ENCODE measurements around the gene MFSD12. TPM values are rescaled to one million over a fixed set of nuclear protein-coding genes. Genes with fewer than 3 reads are reported as not detected.
A peak's percentile ranks its signal among the peaks of the same experiment; 100 is the strongest.

Gene MFSD12
- total and polyA plus RNA-seq, 2 experiments from 2014 or later, result 23.0 to 67.9 TPM

DNA sequence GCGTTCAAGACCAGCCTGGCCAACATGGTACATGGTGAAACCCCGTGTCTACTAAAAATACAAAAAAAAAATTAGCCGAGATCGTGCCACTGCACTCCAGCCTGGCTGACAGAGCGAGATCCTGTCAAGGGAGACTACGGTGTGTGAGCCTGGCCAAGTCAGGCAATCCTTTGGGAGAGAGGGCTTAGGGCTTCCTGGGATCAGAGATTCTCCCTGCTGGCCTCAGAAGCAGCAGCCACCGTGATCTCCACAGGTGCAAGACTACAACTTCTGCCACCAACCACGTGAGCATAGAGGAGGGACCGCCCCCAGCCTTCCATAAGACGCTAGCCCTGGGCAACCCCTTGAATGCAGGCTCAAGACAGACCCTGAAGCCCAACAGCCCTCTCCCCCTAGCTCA is 7.6 kb downstream of the MFSD12 start:
- Histone ChIP-seq H3F3A (ENCODE audit: insufficient read depth) (no peaks in the 10 kb centered on the region), H3K79me2 (ENCODE audit: insufficient read depth) (peaks cover 32% of the 10 kb centered on the region), H3K4me2 (ENCODE audit: unreplicated experiment) (no peak overlapping the region)

GRCh38 chr19:3548606-3549005 is 8.8 kb downstream of the MFSD12 start:
- in situ Hi-C loops (cut with MboI), result no loop called here
- H3K36me3 ChIP-seq (ENCODE audit: low read depth), result no peaks in the 10 kb centered on the region
- H3K4me1 ChIP-seq (ENCODE audit: insufficient read depth), result no peaks in the 10 kb centered on the region
- DNase-seq, result no peak
- no peaks in the 10 kb centered on the region for H3F3A ChIP-seq (ENCODE audit: insufficient read depth)
- H3K9me2 ChIP-seq (ENCODE audit: insufficient read depth), result no peaks in the 10 kb centered on the region
- H3K27me3 ChIP-seq (replicated peaks; ENCODE audit: insufficient read depth), result no peaks in the 10 kb centered on the region
- no peak for TF ChIP-seq EZH2 (IDR thresholded peaks at IDR 0.05; ENCODE audit: insufficient read depth, poor library complexity, severe bottlenecking)
- no peak overlapping the region for H3K9ac ChIP-seq
- H4K20me1 ChIP-seq (ENCODE audit: insufficient read depth), result no peaks in the 10 kb centered on the region
- H2AFZ ChIP-seq, result no peak overlapping the region
- 86 to 87% methylated on average over 14 of the region's 14 CpGs for WGBS, 2 experiments (ENCODE audit: low coverage in 1 of 2, low lambda C conversion rate in 2 of 2, missing lambda C conversion rate in 2 of 2)
- no peak overlapping the region for H3K4me3 ChIP-seq
- H3K79me2 ChIP-seq (ENCODE audit: insufficient read depth), result peaks cover 20% of the 10 kb centered on the region
- no peak overlapping the region for H3K27ac ChIP-seq
- no peaks in the 10 kb centered on the region for H3K9me3 ChIP-seq (ENCODE audit: low read depth)
- H3K4me2 ChIP-seq (ENCODE audit: unreplicated experiment), result no peak overlapping the region

More for the DNA sequence above, 7.6 kb downstream of the MFSD12 start:
- Histone ChIP-seq H3K9ac (no peak overlapping the region), H3K4me1 (ENCODE audit: insufficient read depth) (no peaks in the 10 kb centered on the region), H3K9me2 (ENCODE audit: insufficient read depth) (no peaks in the 10 kb centered on the region), H3K36me3 (ENCODE audit: low read depth) (no peaks in the 10 kb centered on the region), H3K27ac (no peak overlapping the region), H3K9me3 (ENCODE audit: low read depth) (no peaks in the 10 kb centered on the region), H3K4me3 (no peak overlapping the region), H2AFZ (no peak overlapping the region), H3K27me3 (replicated peaks; ENCODE audit: insufficient read depth) (no peaks in the 10 kb centered on the region), H4K20me1 (ENCODE audit: insufficient read depth) (no peaks in the 10 kb centered on the region)
- 93 to 96% methylated on average over 10 of the region's 10 CpGs for whole genome bisulfite sequencing, 2 experiments (ENCODE audit: low coverage in 1 of 2, low lambda C conversion rate in 2 of 2, missing lambda C conversion rate in 2 of 2)
- no peak for DNase-seq
- TF ChIP-seq EZH2phosphoT487 (IDR thresholded peaks at IDR 0.05; ENCODE audit: insufficient read depth, low read depth) (no peak), EZH2 (IDR thresholded peaks at IDR 0.05; ENCODE audit: insufficient read depth, poor library complexity, severe bottlenecking) (no peak)
- in situ Hi-C loops (cut with MboI), result no loop called here

- no peaks in the 10 kb centered on the region for H4K20me1 ChIP-seq (ENCODE audit: insufficient read depth)
Observed at GRCh38 chr19:3547767-3548282, 9.6 kb downstream of the MFSD12 start.

DNA sequence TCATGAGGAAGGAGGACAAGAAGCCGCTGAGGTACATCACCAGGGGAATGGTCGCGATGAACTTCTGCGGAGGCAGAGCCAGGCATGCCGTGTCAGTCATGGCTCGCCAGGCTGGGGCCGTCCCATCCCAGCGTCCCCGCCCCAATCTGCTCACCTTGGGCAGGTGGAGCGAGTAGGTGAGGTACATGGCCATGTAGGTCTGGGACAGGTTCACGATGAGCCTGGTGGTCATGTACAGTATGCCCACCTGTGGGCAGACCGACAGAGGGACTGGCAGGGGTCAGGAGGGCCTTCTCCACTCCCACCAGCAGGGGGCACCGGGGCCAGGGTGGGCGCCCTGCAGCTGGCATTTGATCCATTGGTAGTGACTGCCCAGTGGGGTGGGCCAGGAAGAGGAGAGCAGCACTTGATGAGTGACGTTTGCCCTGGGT is 10.1 kb downstream of the MFSD12 start:
- H3K27me3 ChIP-seq (replicated peaks; ENCODE audit: insufficient read depth), result no peaks in the 10 kb centered on the region
- no peaks in the 10 kb centered on the region for H3K4me1 ChIP-seq (ENCODE audit: insufficient read depth)
- WGBS, 2 experiments (ENCODE audit: low coverage in 1 of 2, low lambda C conversion rate in 2 of 2, missing lambda C conversion rate in 2 of 2), result 86 to 92% methylated on average over 12 to 15 of the region's 15 CpGs
- no peak overlapping the region for H2AFZ ChIP-seq
- TF ChIP-seq EZH2 (IDR thresholded peaks at IDR 0.05; ENCODE audit: insufficient read depth, poor library complexity, severe bottlenecking) (no peak), EZH2phosphoT487 (IDR thresholded peaks at IDR 0.05; ENCODE audit: insufficient read depth, low read depth) (no peak)
- no peak overlapping the region for H3K9ac ChIP-seq
- H4K20me1 ChIP-seq (ENCODE audit: insufficient read depth), result no peaks in the 10 kb centered on the region
- H3F3A ChIP-seq (ENCODE audit: insufficient read depth), result no peaks in the 10 kb centered on the region
- H3K27ac ChIP-seq, result no peak overlapping the region
- no peak overlapping the region for H3K4me3 ChIP-seq
- no peaks in the 10 kb centered on the region for H3K9me2 ChIP-seq (ENCODE audit: insufficient read depth)
- H3K79me2 ChIP-seq (ENCODE audit: insufficient read depth), result peaks cover 9% of the 10 kb centered on the region; the same call in 1 of the 2 replicates
- H3K36me3 ChIP-seq (ENCODE audit: low read depth), result no peaks in the 10 kb centered on the region
- peak; percentile 53 for DNase-seq
- in situ Hi-C loops (cut with MboI), result no loop called here
- H3K9me3 ChIP-seq (ENCODE audit: low read depth), result no peaks in the 10 kb centered on the region
- H3K4me2 ChIP-seq (ENCODE audit: unreplicated experiment), result no peak overlapping the region

More at GRCh38 chr19:3547767-3548282, 9.6 kb downstream of the MFSD12 start:
- H3K4me2 ChIP-seq (ENCODE audit: unreplicated experiment), result no peak overlapping the region
- H3K4me1 ChIP-seq (ENCODE audit: insufficient read depth), result no peaks in the 10 kb centered on the region
- in situ Hi-C loops (cut with MboI), result no loop called here
- peaks cover 14% of the 10 kb centered on the region for H3K79me2 ChIP-seq (ENCODE audit: insufficient read depth)
- no peaks in the 10 kb centered on the region for H3K27me3 ChIP-seq (replicated peaks; ENCODE audit: insufficient read depth)
- no peaks in the 10 kb centered on the region for H3K36me3 ChIP-seq (ENCODE audit: low read depth)
- TF ChIP-seq EZH2 (IDR thresholded peaks at IDR 0.05; ENCODE audit: insufficient read depth, poor library complexity, severe bottlenecking) (no peak), EZH2phosphoT487 (IDR thresholded peaks at IDR 0.05; ENCODE audit: insufficient read depth, low read depth) (no peak)
- H3K27ac ChIP-seq, result no peak overlapping the region
- H3K4me3 ChIP-seq, result no peak overlapping the region
- no peak overlapping the region for H2AFZ ChIP-seq
- no peaks in the 10 kb centered on the region for H3K9me2 ChIP-seq (ENCODE audit: insufficient read depth)
- 84 to 88% methylated on average over 27 to 29 of the region's 36 CpGs for WGBS, 2 experiments (ENCODE audit: low coverage in 1 of 2, low lambda C conversion rate in 2 of 2, missing lambda C conversion rate in 2 of 2)
- no peak for DNase-seq
- no peak overlapping the region for H3K9ac ChIP-seq
- no peaks in the 10 kb centered on the region for H3K9me3 ChIP-seq (ENCODE audit: low read depth)
- H3F3A ChIP-seq (ENCODE audit: insufficient read depth), result no peaks in the 10 kb centered on the region

GRCh38 chr19:3546119-3546518 is 11.3 kb downstream of the MFSD12 start:
- H3K9me3 ChIP-seq (ENCODE audit: low read depth), result no peaks in the 10 kb centered on the region
- H2AFZ ChIP-seq, result no peak overlapping the region
- H3K4me3 ChIP-seq, result no peak overlapping the region
- in situ Hi-C loops (cut with MboI), result no loop called here
- no peaks in the 10 kb centered on the region for H3K9me2 ChIP-seq (ENCODE audit: insufficient read depth)
- TF ChIP-seq EZH2phosphoT487 (IDR thresholded peaks at IDR 0.05; ENCODE audit: insufficient read depth, low read depth) (no peak), EZH2 (IDR thresholded peaks at IDR 0.05; ENCODE audit: insufficient read depth, poor library complexity, severe bottlenecking) (no peak)
- 93 to 95% methylated on average over 21 to 23 of the region's 23 CpGs for WGBS, 2 experiments (ENCODE audit: low coverage in 1 of 2, low lambda C conversion rate in 2 of 2, missing lambda C conversion rate in 2 of 2)
- H3K36me3 ChIP-seq (ENCODE audit: low read depth), result no peaks in the 10 kb centered on the region
- no peaks in the 10 kb centered on the region for H3K4me1 ChIP-seq (ENCODE audit: insufficient read depth)
- H4K20me1 ChIP-seq (ENCODE audit: insufficient read depth), result no peaks in the 10 kb centered on the region
- no peak for DNase-seq
- H3K27me3 ChIP-seq (replicated peaks; ENCODE audit: insufficient read depth), result no peaks in the 10 kb centered on the region
- H3K9ac ChIP-seq, result no peak overlapping the region
- peaks cover 5% of the 10 kb centered on the region; the same call in 1 of the 2 replicates for H3F3A ChIP-seq (ENCODE audit: insufficient read depth)
- H3K27ac ChIP-seq, result no peak overlapping the region
- no peak overlapping the region for H3K4me2 ChIP-seq (ENCODE audit: unreplicated experiment)
- H3K79me2 ChIP-seq (ENCODE audit: insufficient read depth), result no peaks in the 10 kb centered on the region
